B cell (primary cell): ENCODE results near the gene IFT122.

Experiments used
- EZH2 ChIP-seq: IDR thresholded peaks from 2 replicates; pipeline ENCODE4 v1.6.1; 2012; ENCODE audit warnings: borderline replicate concordance, low read depth, mild to moderate bottlenecking, moderate library complexity, low read length; ENCODE audit not compliant: insufficient read depth, poor library complexity, severe bottlenecking
- TF ChIP-seq, protein P1 (sequence below): fragments of 200-600 bp; IDR thresholded peaks from one replicate; pipeline ENCODE4 v1.8.0; 2022; ENCODE audit warnings: antibody characterized with exemption, mild to moderate bottlenecking

DNA sequence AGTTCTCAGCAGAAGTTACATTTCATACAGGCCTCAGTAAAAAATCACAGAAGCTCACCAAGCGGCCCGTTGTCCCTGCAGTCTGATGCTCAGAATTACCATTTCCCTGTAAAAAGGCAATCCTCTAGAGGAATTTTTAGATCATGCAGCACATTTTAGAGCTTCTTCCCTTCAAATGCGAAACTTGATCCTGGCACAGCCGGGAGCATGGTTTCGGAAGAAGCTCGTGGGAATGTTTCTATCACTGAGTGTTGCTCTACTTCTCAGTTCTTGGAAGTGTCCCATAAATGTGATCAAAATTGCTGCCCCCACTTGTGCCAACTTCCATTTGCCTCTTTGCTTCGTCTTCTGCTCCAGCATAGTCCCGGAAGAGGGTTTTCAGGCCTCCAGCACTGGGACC lies 99.2 kb downstream of the IFT122 start:
- TF ChIP-seq, protein P1, sequence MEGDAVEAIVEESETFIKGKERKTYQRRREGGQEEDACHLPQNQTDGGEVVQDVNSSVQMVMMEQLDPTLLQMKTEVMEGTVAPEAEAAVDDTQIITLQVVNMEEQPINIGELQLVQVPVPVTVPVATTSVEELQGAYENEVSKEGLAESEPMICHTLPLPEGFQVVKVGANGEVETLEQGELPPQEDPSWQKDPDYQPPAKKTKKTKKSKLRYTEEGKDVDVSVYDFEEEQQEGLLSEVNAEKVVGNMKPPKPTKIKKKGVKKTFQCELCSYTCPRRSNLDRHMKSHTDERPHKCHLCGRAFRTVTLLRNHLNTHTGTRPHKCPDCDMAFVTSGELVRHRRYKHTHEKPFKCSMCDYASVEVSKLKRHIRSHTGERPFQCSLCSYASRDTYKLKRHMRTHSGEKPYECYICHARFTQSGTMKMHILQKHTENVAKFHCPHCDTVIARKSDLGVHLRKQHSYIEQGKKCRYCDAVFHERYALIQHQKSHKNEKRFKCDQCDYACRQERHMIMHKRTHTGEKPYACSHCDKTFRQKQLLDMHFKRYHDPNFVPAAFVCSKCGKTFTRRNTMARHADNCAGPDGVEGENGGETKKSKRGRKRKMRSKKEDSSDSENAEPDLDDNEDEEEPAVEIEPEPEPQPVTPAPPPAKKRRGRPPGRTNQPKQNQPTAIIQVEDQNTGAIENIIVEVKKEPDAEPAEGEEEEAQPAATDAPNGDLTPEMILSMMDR: no peak
- no peak for TF ChIP-seq EZH2
